Neuronal stem cell (in vitro differentiated cells): ENCODE data around the gene LRRC40. TPM values are rescaled to one million over a fixed set of nuclear protein-coding genes. Genes with fewer than 3 reads are reported as not detected.

Experiments used
- DNase-seq: peaks from one replicate; pipeline ENCODE4 v3.0.0-alpha.2; 2013; ENCODE audit warnings: low spot score
- H2AFZ ChIP-seq: one replicate; pipeline ENCODE4 v1.6.1; 2013; ENCODE audit warnings: mild to moderate bottlenecking, low read length, inconsistent platforms
- H2AK5ac ChIP-seq: 2 replicates; pipeline ENCODE4 v1.6.1; 2013; ENCODE audit warnings: low read depth, mild to moderate bottlenecking, inconsistent platforms, low read length, moderate library complexity, mixed read lengths
- H2BK120ac ChIP-seq: 2 replicates; pipeline ENCODE4 v1.6.1; 2013; ENCODE audit warnings: low read depth, mild to moderate bottlenecking, inconsistent platforms, low read length, moderate library complexity, mixed read lengths
- H2BK12ac ChIP-seq: one replicate; pipeline ENCODE4 v1.6.1; 2013; ENCODE audit warnings: low read length, inconsistent platforms
- H2BK15ac ChIP-seq: 2 replicates; pipeline ENCODE4 v1.6.1; 2013; ENCODE audit warnings: mild to moderate bottlenecking, low read length, inconsistent platforms, mixed read lengths
- H2BK5ac ChIP-seq: one replicate; pipeline ENCODE4 v1.6.1; 2013; ENCODE audit warnings: inconsistent platforms, mild to moderate bottlenecking, low read length, moderate library complexity
- H3K14ac ChIP-seq: one replicate; pipeline ENCODE4 v1.6.1; 2013; ENCODE audit warnings: low read length, inconsistent platforms
- H3K18ac ChIP-seq: 2 replicates; pipeline ENCODE4 v1.6.1; 2013; ENCODE audit warnings: low read length, inconsistent platforms
- H3K23ac ChIP-seq: 2 replicates; pipeline ENCODE4 v1.6.1; 2013; ENCODE audit warnings: low read depth, mild to moderate bottlenecking, mixed read lengths, low read length, inconsistent platforms; ENCODE audit not compliant: poor library complexity
- H3K27ac ChIP-seq: replicated peaks from 3 replicates; pipeline ENCODE4 v1.5.1; 2013; ENCODE audit warnings: low read length, inconsistent platforms
- H3K27me3 ChIP-seq, 3 experiments: 2 replicates each; pipeline ENCODE4 v1.6.1; 2013; ENCODE audit warnings: low read length in 3 of 3, mild to moderate bottlenecking in 2 of 3, inconsistent platforms in 1 of 3, low read depth in 1 of 3, mixed read lengths in 1 of 3, moderate library complexity in 1 of 3; ENCODE audit not compliant: control insufficient read depth in 3 of 3, insufficient read depth in 3 of 3
- H3K36me3 ChIP-seq, 2 donors: replicated peaks in 1 of 2; 2 replicates each; pipeline ENCODE4 v1.6.1; 2013; ENCODE audit warnings: low read length in 2 of 2; ENCODE audit not compliant: control insufficient read depth in 2 of 2, insufficient read depth in 2 of 2
- H3K4ac ChIP-seq: 2 replicates; pipeline ENCODE4 v1.6.1; 2013; ENCODE audit warnings: inconsistent platforms, mild to moderate bottlenecking, low read length, moderate library complexity
- H3K4me1 ChIP-seq, 2 donors: 1 replicate in 1 of 2; 2 replicates in 1 of 2; pipeline ENCODE4 v1.6.1; 2013; ENCODE audit warnings: low read length in 2 of 2, low read depth in 1 of 2; ENCODE audit not compliant: control insufficient read depth in 2 of 2, insufficient read depth in 1 of 2
- H3K4me2 ChIP-seq: one replicate; pipeline ENCODE4 v1.6.1; 2013; ENCODE audit warnings: mild to moderate bottlenecking, low read length, inconsistent platforms; ENCODE audit not compliant: insufficient read depth, poor library complexity, severe bottlenecking
- H3K4me3 ChIP-seq, 2 donors: 2 replicates each; pipeline ENCODE4 v1.5.1; 2013; ENCODE audit warnings: low read length in 2 of 2, mild to moderate bottlenecking in 2 of 2, inconsistent platforms in 1 of 2, moderate library complexity in 1 of 2
- H3K79me1 ChIP-seq: one replicate; pipeline ENCODE4 v1.6.1; 2013; ENCODE audit warnings: low read depth, mild to moderate bottlenecking, inconsistent platforms, low read length, moderate library complexity
- H3K9ac ChIP-seq: one replicate; pipeline ENCODE4 v1.6.1; 2013; ENCODE audit warnings: mild to moderate bottlenecking, low read depth, low read length, inconsistent platforms; ENCODE audit not compliant: poor library complexity
- H3K9me3 ChIP-seq, 2 donors: replicated peaks in 1 of 2; 2 replicates each; pipeline versions ENCODE3 to v1.6.1; 2013; ENCODE audit warnings: low read length in 2 of 2, mild to moderate bottlenecking in 2 of 2, inconsistent platforms in 1 of 2, low read depth in 1 of 2, mixed read lengths in 1 of 2, moderate library complexity in 1 of 2; ENCODE audit not compliant: control insufficient read depth in 2 of 2, insufficient read depth in 1 of 2
- H4K8ac ChIP-seq: one replicate; pipeline ENCODE4 v1.6.1; 2013; ENCODE audit warnings: low read depth, mild to moderate bottlenecking, inconsistent platforms, low read length, moderate library complexity
- H4K91ac ChIP-seq: one replicate; pipeline ENCODE4 v1.6.1; 2013; ENCODE audit warnings: low read length, low read depth, mild to moderate bottlenecking, inconsistent platforms; ENCODE audit not compliant: poor library complexity
- WGBS, 2 donors: extraction: QIAGEN DNeasy Blood & Tissue Kit; methylation state at CpG; one replicate each; pipeline ENCODE4 v1.1.7; 2013; ENCODE audit warnings: missing lambda C conversion rate in 2 of 2, mixed read lengths in 1 of 2; ENCODE audit not compliant: insufficient read length in 2 of 2, insufficient replicate concordance in 1 of 2; ENCODE audit errors: extremely low coverage in 2 of 2; 5-methylcytosine and 5-hydroxymethylcytosine counted together
- small RNA-seq: library from polyadenylated mRNA; stranded (forward); fragments of <200 nt; extraction: miRNeasy Mini kit (QIAGEN cat#:217004); gene quantifications from one replicate; pipeline ENCODE3, GENCODE V24; 2013; ENCODE audit not compliant: insufficient read depth

LRRC40 gene

DNA sequence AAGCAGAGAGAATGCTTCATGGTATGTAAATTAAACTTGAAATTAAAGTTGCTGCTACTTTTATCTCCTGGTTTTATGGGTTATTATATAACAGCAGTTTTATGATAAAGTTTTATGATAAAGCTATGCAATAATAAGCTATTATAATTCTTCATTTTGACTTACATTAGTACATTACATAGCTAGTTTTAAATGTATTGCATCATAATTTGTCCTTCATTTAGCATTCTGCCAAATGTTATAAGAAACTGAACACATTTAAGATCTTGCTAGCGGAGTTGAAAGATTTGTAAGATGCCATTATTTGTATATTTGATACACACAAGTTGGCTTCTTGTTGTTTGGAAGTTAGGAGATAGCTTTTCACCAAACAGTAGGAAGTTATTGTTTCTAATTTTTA is 101.6 kb downstream of the LRRC40 start:
- Histone ChIP-seq H3K79me1 (no peaks in the 10 kb centered on the region), H3K4me2 (no peak overlapping the region), H3K14ac (no peak overlapping the region), H3K9me3 (no peaks in the 10 kb centered on the region), H2BK120ac (no peak overlapping the region), H2BK15ac (no peak overlapping the region), H2BK5ac (no peak overlapping the region), H3K4me3 (no peak overlapping the region), H3K4me1 (no peaks in the 10 kb centered on the region), H2BK12ac (no peak overlapping the region), H3K4ac (no peak overlapping the region), H4K8ac (no peak overlapping the region), H3K27me3 (no peaks in the 10 kb centered on the region), H4K91ac (no peak overlapping the region), H3K18ac (no peak overlapping the region), H2AK5ac (no peak overlapping the region), H2AFZ (no peak overlapping the region), H3K9ac (no peak overlapping the region), H3K36me3 (no peaks in the 10 kb centered on the region), H3K23ac (no peak overlapping the region), H3K27ac (no peak overlapping the region)
- no peak for DNase-seq
- no CpG with 5 or more reads among the region's 1 CpG for WGBS, 2 donors

DNA sequence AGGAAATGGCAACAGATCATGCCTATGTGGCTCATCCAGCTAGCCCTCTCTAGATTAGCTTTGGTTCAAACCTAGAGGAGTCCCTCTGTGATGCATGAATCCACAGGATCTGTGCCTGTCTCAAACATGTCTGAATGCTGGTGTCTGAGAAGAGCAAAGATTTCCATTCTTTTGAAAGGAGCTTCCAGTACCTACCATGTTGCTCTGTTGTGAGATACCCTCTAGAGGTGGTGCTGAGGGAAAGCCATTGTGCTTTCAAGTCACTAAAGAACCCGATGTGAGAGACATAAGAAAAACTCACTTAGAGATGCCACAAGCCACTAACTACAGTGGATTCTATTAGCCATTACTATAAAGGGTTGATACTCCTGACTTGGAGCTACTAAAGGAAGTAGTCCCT is 103.6 kb downstream of the LRRC40 start:
- DNase-seq = no peak
- no peak overlapping the region for H3K14ac ChIP-seq
- no peaks in the 10 kb centered on the region for H3K9me3 ChIP-seq
- no peak overlapping the region for H2BK120ac ChIP-seq
- H3K18ac ChIP-seq = no peak overlapping the region
- H2BK5ac ChIP-seq = no peak overlapping the region
- H2BK12ac ChIP-seq = no peak overlapping the region
- no peak overlapping the region for H2AK5ac ChIP-seq
- H4K8ac ChIP-seq = no peak overlapping the region
- H3K27ac ChIP-seq = no peak overlapping the region
- H3K9ac ChIP-seq = no peak overlapping the region
- no peak overlapping the region for H2AFZ ChIP-seq
- no peaks in the 10 kb centered on the region for H3K79me1 ChIP-seq
- no peak overlapping the region for H4K91ac ChIP-seq
- H3K23ac ChIP-seq = no peak overlapping the region
- H2BK15ac ChIP-seq = no peak overlapping the region
- H3K4me2 ChIP-seq = no peak overlapping the region
- no peak overlapping the region for H3K4me3 ChIP-seq
- H3K4me1 ChIP-seq = no peaks in the 10 kb centered on the region
- no CpG with 5 or more reads among the region's 1 CpG for WGBS, 2 donors
- H3K36me3 ChIP-seq = no peaks in the 10 kb centered on the region
- no peak overlapping the region for H3K4ac ChIP-seq
- H3K27me3 ChIP-seq = no peaks in the 10 kb centered on the region

DNA sequence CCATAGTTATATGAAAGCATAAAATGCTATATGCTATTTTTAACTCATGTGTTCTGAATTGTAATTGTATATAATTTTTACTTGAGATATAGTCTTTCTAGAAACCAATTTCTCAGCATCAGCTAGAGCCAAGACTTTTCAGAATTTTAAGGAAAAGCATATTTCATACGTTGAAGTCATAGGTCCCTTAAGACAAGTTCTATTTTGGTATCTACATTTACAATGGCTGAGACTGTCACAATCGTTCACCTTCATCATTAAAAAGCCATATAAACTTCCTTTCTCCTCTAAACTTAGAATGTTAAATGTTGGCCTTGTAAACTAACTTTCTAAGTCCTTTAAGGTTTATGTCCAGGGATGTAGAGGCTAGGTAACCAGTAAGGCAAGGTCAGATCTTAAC is 104.1 kb downstream of the LRRC40 start:
- no peak overlapping the region for H3K18ac ChIP-seq
- no peak overlapping the region for H2BK5ac ChIP-seq
- H2AK5ac ChIP-seq = no peak overlapping the region
- no peak overlapping the region for H3K27ac ChIP-seq
- no peak overlapping the region for H3K4me3 ChIP-seq
- no peak overlapping the region for H3K9ac ChIP-seq
- no peaks in the 10 kb centered on the region for H3K4me1 ChIP-seq
- no peak overlapping the region for H2AFZ ChIP-seq
- WGBS, 2 donors = no CpG with 5 or more reads among the region's 2 CpGs
- H2BK12ac ChIP-seq = no peak overlapping the region
- no peak overlapping the region for H2BK120ac ChIP-seq
- no peak overlapping the region for H2BK15ac ChIP-seq
- no peaks in the 10 kb centered on the region for H3K27me3 ChIP-seq
- no peaks in the 10 kb centered on the region for H3K9me3 ChIP-seq
- no peaks in the 10 kb centered on the region for H3K36me3 ChIP-seq
- H4K8ac ChIP-seq = no peak overlapping the region
- H4K91ac ChIP-seq = no peak overlapping the region
- no peaks in the 10 kb centered on the region for H3K79me1 ChIP-seq
- DNase-seq = no peak
- H3K23ac ChIP-seq = no peak overlapping the region
- no peak overlapping the region for H3K4me2 ChIP-seq
- no peak overlapping the region for H3K14ac ChIP-seq
- no peak overlapping the region for H3K4ac ChIP-seq

Small RNA genes within 50 kb of the gene (small RNA-seq; reads per million reads assigned to genes)
- gene RN7SL242P = not detected
